ENCODE measurements around the gene OTOA. TPM values are rescaled to one million over a fixed set of nuclear protein-coding genes. Genes with fewer than 3 reads are reported as not detected.

Gene OTOA
- total and polyA plus RNA-seq, 12 donors = 0.16 to 15.7 (median 0.90) TPM; not detected in 2

DNA sequence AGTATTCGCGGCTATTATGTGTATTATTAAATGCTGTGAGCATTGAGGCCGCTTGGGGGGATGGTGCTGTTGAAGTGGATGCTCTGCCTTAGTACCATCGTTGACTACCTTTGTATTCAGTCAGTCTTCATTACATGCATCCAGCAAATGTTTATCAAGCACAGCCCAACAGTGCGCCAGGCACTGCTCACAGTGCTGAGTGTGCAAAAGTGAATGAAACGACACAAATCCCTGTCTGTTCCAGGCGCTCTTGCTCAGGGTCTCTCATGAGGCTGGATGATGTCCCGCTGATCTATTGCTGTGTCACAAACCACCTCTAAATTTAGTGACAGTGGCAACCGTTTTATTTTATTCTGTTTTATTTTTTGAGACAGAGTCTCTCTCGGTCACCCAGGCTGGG is 53.8 kb downstream of the OTOA start:
- 73 to 81% (median 77%) methylated on average over 10 of the region's 10 CpGs for WGBS, 4 donors
- Histone ChIP-seq H3K36me3 (replicated peaks in 1 of 2) (no peaks in the 10 kb centered on the region), H3K27ac (no peak overlapping the region), H3K9me3 (replicated peaks in 1 of 3) (no peaks in the 10 kb centered on the region), H3K27me3 (no peaks in the 10 kb centered on the region), H3K4me3 (no peak overlapping the region), H3K4me1 (replicated peaks in 1 of 2) (no peaks in the 10 kb centered on the region)
- DNase-seq = no peak
- TF ChIP-seq, protein P1, sequence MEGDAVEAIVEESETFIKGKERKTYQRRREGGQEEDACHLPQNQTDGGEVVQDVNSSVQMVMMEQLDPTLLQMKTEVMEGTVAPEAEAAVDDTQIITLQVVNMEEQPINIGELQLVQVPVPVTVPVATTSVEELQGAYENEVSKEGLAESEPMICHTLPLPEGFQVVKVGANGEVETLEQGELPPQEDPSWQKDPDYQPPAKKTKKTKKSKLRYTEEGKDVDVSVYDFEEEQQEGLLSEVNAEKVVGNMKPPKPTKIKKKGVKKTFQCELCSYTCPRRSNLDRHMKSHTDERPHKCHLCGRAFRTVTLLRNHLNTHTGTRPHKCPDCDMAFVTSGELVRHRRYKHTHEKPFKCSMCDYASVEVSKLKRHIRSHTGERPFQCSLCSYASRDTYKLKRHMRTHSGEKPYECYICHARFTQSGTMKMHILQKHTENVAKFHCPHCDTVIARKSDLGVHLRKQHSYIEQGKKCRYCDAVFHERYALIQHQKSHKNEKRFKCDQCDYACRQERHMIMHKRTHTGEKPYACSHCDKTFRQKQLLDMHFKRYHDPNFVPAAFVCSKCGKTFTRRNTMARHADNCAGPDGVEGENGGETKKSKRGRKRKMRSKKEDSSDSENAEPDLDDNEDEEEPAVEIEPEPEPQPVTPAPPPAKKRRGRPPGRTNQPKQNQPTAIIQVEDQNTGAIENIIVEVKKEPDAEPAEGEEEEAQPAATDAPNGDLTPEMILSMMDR (IDR thresholded peaks at IDR 0.05) = no peak
- no peak for TF ChIP-seq POLR2A (IDR thresholded peaks at IDR 0.05)
- intact Hi-C loops (cut with DNase I) = no loop called here

DNA sequence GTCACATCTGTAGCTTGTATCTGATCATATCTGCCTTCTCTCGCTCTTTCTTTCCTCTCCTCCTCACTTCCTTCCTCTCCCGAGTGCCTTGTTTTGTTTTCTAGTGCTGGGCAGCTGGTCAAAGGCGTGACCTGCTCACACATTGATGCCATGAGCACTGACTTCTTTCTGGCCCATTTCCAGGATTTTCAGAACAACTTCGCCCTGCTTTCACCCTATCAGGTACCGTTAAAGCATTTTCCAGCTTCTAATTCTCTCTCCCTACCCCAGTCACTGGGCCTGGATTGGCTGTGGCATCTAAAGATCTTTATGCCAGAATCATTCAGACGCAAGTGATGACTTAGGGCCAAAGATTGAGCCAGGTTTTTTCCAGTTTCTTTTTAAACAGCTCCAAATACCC is 55.5 kb downstream of the OTOA start:
- no peak overlapping the region for H3K27ac ChIP-seq
- no peaks in the 10 kb centered on the region for H3K27me3 ChIP-seq
- 68 to 74% (median 70%) methylated on average over 6 of the region's 6 CpGs for WGBS, 4 donors
- H3K36me3 ChIP-seq (replicated peaks in 1 of 2) = no peaks in the 10 kb centered on the region
- no peak for TF ChIP-seq POLR2A (IDR thresholded peaks at IDR 0.05)
- TF ChIP-seq, protein P1 (IDR thresholded peaks at IDR 0.05) = no peak
- DNase-seq = no peak
- intact Hi-C loops (cut with DNase I) = no loop called here
- H3K4me3 ChIP-seq = no peak overlapping the region
- no peaks in the 10 kb centered on the region for H3K4me1 ChIP-seq (replicated peaks in 1 of 2)
- no peaks in the 10 kb centered on the region for H3K9me3 ChIP-seq (replicated peaks in 1 of 3)

DNA sequence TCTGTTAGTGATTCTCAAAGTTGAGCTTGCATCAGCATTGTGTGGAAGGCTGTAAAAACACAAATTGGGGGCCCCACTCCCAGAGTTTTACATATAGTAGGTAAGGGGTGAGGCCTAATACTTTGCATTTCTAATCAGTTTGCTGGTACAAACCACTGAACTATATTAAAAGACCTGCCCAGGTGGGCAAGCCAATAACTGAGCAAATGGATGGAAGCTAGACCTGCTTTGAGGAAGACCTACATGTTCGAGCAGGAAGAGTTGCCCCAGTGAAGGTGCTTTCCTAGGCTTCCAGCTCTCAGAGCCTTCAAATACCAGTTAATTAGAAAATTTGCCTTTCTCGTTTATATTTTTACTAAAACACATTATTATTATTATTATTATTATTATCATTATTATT is 56.8 kb downstream of the OTOA start:
- Histone ChIP-seq H3K4me3 (no peak overlapping the region), H3K27ac (no peak overlapping the region), H3K4me1 (replicated peaks in 1 of 2) (no peaks in the 10 kb centered on the region), H3K36me3 (replicated peaks in 1 of 2) (no peaks in the 10 kb centered on the region), H3K9me3 (replicated peaks in 1 of 3) (no peaks in the 10 kb centered on the region), H3K27me3 (no peaks in the 10 kb centered on the region)
- WGBS, 4 donors = 82 to 95% (median 83%) methylated on average over 2 of the region's 2 CpGs
- no peak for DNase-seq
- intact Hi-C loops (cut with DNase I) = no loop called here
- TF ChIP-seq, protein P1 (IDR thresholded peaks at IDR 0.05) = no peak
- TF ChIP-seq POLR2A (IDR thresholded peaks at IDR 0.05) = no peak

DNA sequence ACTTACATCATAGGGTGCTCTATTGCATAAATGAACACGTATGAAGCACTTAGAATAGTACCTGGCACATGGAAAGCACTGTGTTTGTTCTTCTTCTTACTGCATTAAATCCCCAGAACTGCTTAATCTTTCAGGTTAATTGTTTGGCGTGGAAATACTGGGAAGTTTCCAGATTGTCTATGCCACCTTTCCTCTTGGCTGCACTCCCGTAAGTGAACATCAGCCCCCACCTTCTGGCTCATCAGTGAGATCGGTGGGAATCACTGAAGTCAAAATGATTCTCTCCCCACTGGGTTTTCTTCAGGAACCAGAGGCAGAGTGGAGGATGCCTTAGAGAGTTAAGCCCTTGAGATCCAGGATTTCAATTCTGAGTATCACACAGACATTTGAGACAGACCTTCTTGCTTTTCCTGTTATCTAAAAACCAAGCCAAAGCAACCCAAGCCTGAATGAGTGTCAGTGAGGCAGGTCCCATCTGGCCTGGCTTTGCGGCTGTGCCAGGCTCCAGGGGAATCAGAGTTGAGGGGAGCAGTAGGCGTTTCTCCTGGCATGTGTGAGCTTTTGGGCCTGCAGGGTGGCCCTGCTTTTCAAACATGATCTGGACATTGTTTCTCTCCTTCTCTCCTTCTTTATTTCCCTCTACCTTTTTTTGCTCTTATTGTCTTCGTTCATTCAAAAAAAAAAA is 59.1 kb downstream of the OTOA start:
- intact Hi-C loops (cut with DNase I) = no loop called here
- DNase-seq = no peak
- WGBS, 4 donors = 81 to 85% (median 84%) methylated on average over 7 of the region's 7 CpGs
- H3K27me3 ChIP-seq = no peaks in the 10 kb centered on the region
- H3K27ac ChIP-seq = no peak overlapping the region
- H3K4me1 ChIP-seq (replicated peaks in 1 of 2) = no peaks in the 10 kb centered on the region
- H3K9me3 ChIP-seq (replicated peaks in 1 of 3) = no peaks in the 10 kb centered on the region
- H3K4me3 ChIP-seq = no peak overlapping the region
- H3K36me3 ChIP-seq (replicated peaks in 1 of 2) = no peaks in the 10 kb centered on the region
- no peak for TF ChIP-seq POLR2A (IDR thresholded peaks at IDR 0.05)
- TF ChIP-seq, protein P1 (IDR thresholded peaks at IDR 0.05) = no peak
